ENCODE results near the gene DICER1. TPM values are rescaled to one million over a fixed set of nuclear protein-coding genes. Genes with fewer than 3 reads are reported as not detected.
A peak's percentile ranks its signal among the peaks of the same experiment; 100 is the strongest.

Gene DICER1
- total and polyA plus RNA-seq, 2 experiments from 2014 or later: 20.0 to 111 TPM

DNA sequence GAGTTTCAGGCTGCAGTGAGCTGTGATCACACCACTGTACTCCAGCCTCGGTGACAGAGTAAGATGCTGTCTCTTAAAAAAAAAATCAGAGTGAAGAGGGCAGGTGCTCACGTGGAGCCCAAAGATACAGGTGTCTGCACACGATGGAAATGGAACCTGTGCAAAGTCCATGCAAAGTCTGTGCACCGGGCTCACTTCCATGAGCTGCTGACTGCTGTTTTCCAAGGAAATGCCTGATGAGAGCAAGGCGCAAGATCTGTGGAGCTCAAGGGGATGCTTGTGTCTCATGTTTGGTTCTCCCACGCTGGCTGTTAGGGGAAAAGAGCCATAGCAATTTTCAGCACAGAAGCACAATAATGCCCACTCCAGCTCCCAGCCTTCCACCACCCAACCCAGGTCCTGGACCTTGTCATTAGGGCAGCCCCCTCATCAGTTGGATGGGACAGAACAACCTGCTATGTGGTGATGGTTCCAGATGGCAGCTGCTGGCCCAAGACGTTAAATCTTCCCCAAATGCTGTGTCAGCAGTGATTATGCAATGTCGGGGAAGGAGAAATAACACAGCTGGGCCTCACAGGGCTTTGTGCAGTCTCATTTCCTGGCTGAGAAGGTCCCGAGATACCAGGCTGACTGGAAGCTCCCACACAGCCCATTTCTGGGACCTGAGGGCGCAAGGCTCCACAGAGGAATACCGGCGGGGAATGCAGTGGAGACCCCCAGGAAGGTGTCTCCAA is 27.9 kb upstream of the DICER1 start:
- H3K4me1 ChIP-seq (ENCODE audit: insufficient read depth): peaks cover 12% of the 10 kb centered on the region
- H3K27ac ChIP-seq: peak overlapping the region; percentile 80
- TF ChIP-seq, protein P1, sequence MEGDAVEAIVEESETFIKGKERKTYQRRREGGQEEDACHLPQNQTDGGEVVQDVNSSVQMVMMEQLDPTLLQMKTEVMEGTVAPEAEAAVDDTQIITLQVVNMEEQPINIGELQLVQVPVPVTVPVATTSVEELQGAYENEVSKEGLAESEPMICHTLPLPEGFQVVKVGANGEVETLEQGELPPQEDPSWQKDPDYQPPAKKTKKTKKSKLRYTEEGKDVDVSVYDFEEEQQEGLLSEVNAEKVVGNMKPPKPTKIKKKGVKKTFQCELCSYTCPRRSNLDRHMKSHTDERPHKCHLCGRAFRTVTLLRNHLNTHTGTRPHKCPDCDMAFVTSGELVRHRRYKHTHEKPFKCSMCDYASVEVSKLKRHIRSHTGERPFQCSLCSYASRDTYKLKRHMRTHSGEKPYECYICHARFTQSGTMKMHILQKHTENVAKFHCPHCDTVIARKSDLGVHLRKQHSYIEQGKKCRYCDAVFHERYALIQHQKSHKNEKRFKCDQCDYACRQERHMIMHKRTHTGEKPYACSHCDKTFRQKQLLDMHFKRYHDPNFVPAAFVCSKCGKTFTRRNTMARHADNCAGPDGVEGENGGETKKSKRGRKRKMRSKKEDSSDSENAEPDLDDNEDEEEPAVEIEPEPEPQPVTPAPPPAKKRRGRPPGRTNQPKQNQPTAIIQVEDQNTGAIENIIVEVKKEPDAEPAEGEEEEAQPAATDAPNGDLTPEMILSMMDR (IDR thresholded peaks at IDR 0.05; ENCODE audit: poor library complexity): no peak
- TF ChIP-seq EZH2phosphoT487 (IDR thresholded peaks at IDR 0.05; ENCODE audit: low read depth, severe bottlenecking, unreplicated experiment) (no peak), EZH2 (IDR thresholded peaks at IDR 0.05; ENCODE audit: borderline replicate concordance) (no peak)
- WGBS (ENCODE audit: low lambda C conversion rate, missing lambda C conversion rate): 79% methylated on average over 12 of the region's 12 CpGs
- no peaks in the 10 kb centered on the region for H4K20me1 ChIP-seq (ENCODE audit: insufficient read depth, poor library complexity, severe bottlenecking)
- no peak for DNase-seq (ENCODE audit: low spot score)
- no peaks in the 10 kb centered on the region for H3K36me3 ChIP-seq (replicated peaks; ENCODE audit: insufficient read depth, low read depth)
- H3K4me2 ChIP-seq: peak overlapping the region; percentile 45
- no peak overlapping the region for H3K4me3 ChIP-seq
- H3K27me3 ChIP-seq: no peaks in the 10 kb centered on the region
- H3K79me2 ChIP-seq: no peaks in the 10 kb centered on the region
- H3K9me3 ChIP-seq (ENCODE audit: low read depth): peaks cover 7% of the 10 kb centered on the region
- H3K9me2 ChIP-seq (replicated peaks; ENCODE audit: insufficient read depth): no peaks in the 10 kb centered on the region
- no peak overlapping the region for H2AFZ ChIP-seq

DNA sequence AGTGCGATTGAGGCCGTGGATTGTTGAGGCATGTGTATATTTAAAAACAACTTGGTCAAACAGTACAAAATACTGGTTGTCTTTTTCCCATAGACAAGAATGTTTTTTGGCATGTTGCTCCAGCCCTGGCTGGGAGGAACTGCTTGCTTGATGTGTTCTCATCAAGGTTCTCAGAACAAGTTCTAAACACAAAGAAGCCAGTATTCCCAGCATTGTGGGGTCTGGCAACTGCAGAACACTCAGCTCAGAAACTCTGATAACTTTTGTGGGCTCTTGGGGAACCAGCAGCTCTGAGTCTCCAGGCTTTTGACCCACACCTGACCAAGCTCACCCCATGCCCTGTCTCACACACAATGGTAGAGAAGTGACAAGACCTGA is 27.1 kb upstream of the DICER1 start:
- Histone ChIP-seq H3K79me2 (no peaks in the 10 kb centered on the region), H3K27ac (no peak overlapping the region), H2AFZ (no peak overlapping the region), H3K4me3 (no peak overlapping the region), H4K20me1 (ENCODE audit: insufficient read depth, poor library complexity, severe bottlenecking) (no peaks in the 10 kb centered on the region), H3K4me1 (ENCODE audit: insufficient read depth) (peaks cover 8% of the 10 kb centered on the region), H3K4me2 (no peak overlapping the region), H3K9me3 (ENCODE audit: low read depth) (peaks cover 7% of the 10 kb centered on the region), H3K36me3 (replicated peaks; ENCODE audit: insufficient read depth, low read depth) (no peaks in the 10 kb centered on the region), H3K27me3 (no peaks in the 10 kb centered on the region), H3K9me2 (replicated peaks; ENCODE audit: insufficient read depth) (no peaks in the 10 kb centered on the region)
- DNase-seq (ENCODE audit: low spot score): no peak
- TF ChIP-seq EZH2phosphoT487 (IDR thresholded peaks at IDR 0.05; ENCODE audit: low read depth, severe bottlenecking, unreplicated experiment) (no peak), EZH2 (IDR thresholded peaks at IDR 0.05; ENCODE audit: borderline replicate concordance) (no peak)
- TF ChIP-seq, protein P1 (IDR thresholded peaks at IDR 0.05; ENCODE audit: poor library complexity): no peak
- 77% methylated on average over 2 of the region's 2 CpGs for WGBS (ENCODE audit: low lambda C conversion rate, missing lambda C conversion rate)

DNA sequence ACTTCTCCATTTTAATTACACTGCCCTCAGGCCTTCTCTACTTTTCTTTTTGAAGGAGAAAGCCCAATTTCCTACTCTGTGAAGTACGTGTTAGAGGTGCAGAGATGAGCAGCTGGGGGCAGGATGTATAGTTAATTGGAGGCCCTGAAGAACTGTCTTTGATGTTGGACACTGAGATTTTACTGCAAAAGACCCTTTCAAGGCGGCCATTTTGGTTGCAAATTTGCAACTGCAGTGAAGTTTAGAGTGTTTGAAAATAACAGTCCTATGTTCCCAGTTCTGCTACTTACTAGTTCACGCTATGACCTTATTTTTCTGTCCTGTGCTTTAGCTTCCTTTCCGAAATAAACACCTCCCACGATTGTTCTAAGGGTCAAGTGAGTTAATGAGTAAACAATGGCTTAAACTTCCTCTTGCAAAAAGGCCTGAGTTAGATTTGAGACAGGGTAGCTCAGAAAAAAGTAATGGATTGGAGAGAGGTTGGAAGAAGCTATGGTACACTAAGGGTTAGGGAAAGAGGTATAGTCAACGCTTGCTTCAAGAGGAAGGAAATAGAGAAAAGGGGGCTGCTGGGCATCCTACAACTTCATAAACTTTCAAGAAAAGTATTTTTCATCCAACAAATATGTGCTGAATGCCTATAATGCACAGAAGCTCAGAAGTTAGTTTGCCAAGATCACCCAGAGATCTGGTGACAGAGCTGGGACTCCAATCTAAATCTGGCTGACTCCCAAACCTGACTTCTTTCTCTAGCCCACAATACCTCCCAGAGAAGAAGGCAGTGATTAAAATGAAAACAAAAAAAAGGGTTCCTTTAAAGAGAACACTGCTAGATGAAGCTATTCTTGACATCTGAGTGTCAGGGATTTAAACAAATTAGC is 26.4 kb upstream of the DICER1 start:
- peak overlapping the region; percentile 3 for H3K27ac ChIP-seq
- H3K4me2 ChIP-seq: no peak overlapping the region
- WGBS (ENCODE audit: low lambda C conversion rate, missing lambda C conversion rate): 67% methylated on average over 6 of the region's 6 CpGs
- no peaks in the 10 kb centered on the region for H3K36me3 ChIP-seq (replicated peaks; ENCODE audit: insufficient read depth, low read depth)
- no peaks in the 10 kb centered on the region for H3K27me3 ChIP-seq
- no peak for DNase-seq (ENCODE audit: low spot score)
- peaks cover 7% of the 10 kb centered on the region for H3K9me3 ChIP-seq (ENCODE audit: low read depth)
- no peaks in the 10 kb centered on the region for H3K9me2 ChIP-seq (replicated peaks; ENCODE audit: insufficient read depth)
- no peak overlapping the region for H3K4me3 ChIP-seq
- TF ChIP-seq, protein P1 (IDR thresholded peaks at IDR 0.05; ENCODE audit: poor library complexity): no peak
- TF ChIP-seq EZH2 (IDR thresholded peaks at IDR 0.05; ENCODE audit: borderline replicate concordance) (no peak), EZH2phosphoT487 (IDR thresholded peaks at IDR 0.05; ENCODE audit: low read depth, severe bottlenecking, unreplicated experiment) (no peak)
- no peaks in the 10 kb centered on the region for H3K79me2 ChIP-seq
- peaks cover 8% of the 10 kb centered on the region for H3K4me1 ChIP-seq (ENCODE audit: insufficient read depth)
- H4K20me1 ChIP-seq (ENCODE audit: insufficient read depth, poor library complexity, severe bottlenecking): no peaks in the 10 kb centered on the region
- no peak overlapping the region for H2AFZ ChIP-seq

Measured in hepatocyte (in vitro differentiated cells).